B cell (primary cell): ENCODE measurements around the gene NXPE3.

ENCODE experiments used
- CTCF ChIP-seq: fragments of 200-600 bp; IDR thresholded peaks from one replicate; pipeline ENCODE4 v1.8.0; 2022; ENCODE audit warnings: antibody characterized with exemption, mild to moderate bottlenecking
- EZH2 ChIP-seq: IDR thresholded peaks from 2 replicates; pipeline ENCODE4 v1.6.1; 2012; ENCODE audit warnings: borderline replicate concordance, low read depth, mild to moderate bottlenecking, moderate library complexity, low read length; ENCODE audit not compliant: insufficient read depth, poor library complexity, severe bottlenecking

GRCh38 chr3:101814835-101815234, 35.8 kb downstream of the NXPE3 start:
- TF ChIP-seq CTCF: no peak
- TF ChIP-seq EZH2: no peak
